ENCODE measurements around the gene JAG2.

Gene JAG2

DNA sequence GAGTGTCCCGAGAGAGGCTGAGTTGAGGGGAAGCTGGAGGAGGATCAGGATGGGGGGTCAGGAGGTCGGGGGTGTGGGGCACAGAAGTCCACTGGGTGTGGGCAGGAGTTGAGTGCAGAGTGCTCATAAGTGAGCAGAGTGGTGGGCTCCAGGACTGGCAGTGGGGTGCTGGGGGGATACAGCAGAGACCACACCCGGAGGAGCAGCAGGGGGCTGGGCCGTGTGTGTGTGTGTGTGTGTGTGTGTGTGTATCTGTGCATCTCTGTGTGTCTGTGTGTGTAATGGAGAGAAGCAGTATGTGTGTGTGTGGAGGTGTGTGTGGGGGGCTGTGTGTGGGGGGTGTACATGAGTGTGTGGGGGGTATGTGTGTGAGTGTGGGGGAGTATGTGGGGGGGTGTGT is 17.4 kb upstream of the JAG2 start:
- Histone ChIP-seq H3K27me3 (ENCODE audit: control insufficient read depth in 5 of 5, insufficient read depth in 4 of 5, low read length in 5 of 5) (peaks cover 0 to 18% (median 8%) of the 10 kb centered on the region in 5 donors), H3K27ac (ENCODE audit: low read depth, low read length) (no peak overlapping the region), H3K4me1 (ENCODE audit: control insufficient read depth in 5 of 5, insufficient read depth in 5 of 5, low read length in 5 of 5) (peaks cover 0 to 22% (median 12%) of the 10 kb centered on the region in 5 donors), H3K9me3 (ENCODE audit: control insufficient read depth in 5 of 5, low read length in 5 of 5) (peaks cover 0 to 7% (median 0%) of the 10 kb centered on the region in 5 donors), H3K9ac (ENCODE audit: low read length in 5 of 5) (no peak overlapping the region), H3K36me3 (ENCODE audit: control insufficient read depth in 5 of 5, insufficient read depth in 5 of 5, low read length in 5 of 5) (no peaks in the 10 kb centered on the region), H3K4me3 (ENCODE audit: low read depth in 1 of 5, low read length in 5 of 5) (no peak overlapping the region)

GRCh38 chr14:105185001-105185400 is 16.4 kb upstream of the JAG2 start:
- Histone ChIP-seq H3K9me3 (ENCODE audit: control insufficient read depth in 5 of 5, low read length in 5 of 5) (peaks cover 0 to 7% (median 0%) of the 10 kb centered on the region in 5 donors), H3K4me1 (ENCODE audit: control insufficient read depth in 5 of 5, insufficient read depth in 5 of 5, low read length in 5 of 5) (peaks cover 3 to 30% (median 19%) of the 10 kb centered on the region in 5 donors), H3K27ac (ENCODE audit: low read depth, low read length) (no peak overlapping the region), H3K4me3 (ENCODE audit: low read depth in 1 of 5, low read length in 5 of 5) (no peak overlapping the region), H3K27me3 (ENCODE audit: control insufficient read depth in 5 of 5, insufficient read depth in 4 of 5, low read length in 5 of 5) (peaks cover 0 to 13% (median 8%) of the 10 kb centered on the region in 5 donors), H3K36me3 (ENCODE audit: control insufficient read depth in 5 of 5, insufficient read depth in 5 of 5, low read length in 5 of 5) (no peaks in the 10 kb centered on the region), H3K9ac (ENCODE audit: low read length in 5 of 5) (no peak overlapping the region)

DNA sequence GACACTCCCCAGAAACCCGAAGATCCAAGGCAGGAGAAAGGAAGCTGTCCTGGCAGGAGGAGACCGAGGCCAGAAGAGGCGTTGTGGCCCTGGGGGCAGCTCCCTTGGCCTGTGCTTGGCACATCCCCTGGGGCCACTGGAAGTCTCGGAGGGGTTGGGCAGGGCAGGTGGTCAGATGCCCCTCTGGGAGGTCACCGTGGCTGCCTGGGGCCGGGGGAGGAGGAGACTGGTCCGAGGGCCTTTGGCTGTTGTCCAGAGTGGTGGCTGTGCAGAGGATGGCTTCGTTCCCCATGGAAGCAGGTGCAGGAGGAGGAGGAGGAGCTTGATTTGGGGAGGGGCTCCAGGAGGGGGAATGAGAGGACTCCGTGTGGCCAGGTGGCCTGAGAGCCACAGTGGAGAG is 15.9 kb upstream of the JAG2 start:
- no peak overlapping the region for H3K4me3 ChIP-seq (ENCODE audit: low read depth in 1 of 5, low read length in 5 of 5)
- H3K27me3 ChIP-seq (ENCODE audit: control insufficient read depth in 5 of 5, insufficient read depth in 4 of 5, low read length in 5 of 5): peaks cover 0 to 11% (median 7%) of the 10 kb centered on the region in 5 donors
- no peaks in the 10 kb centered on the region for H3K36me3 ChIP-seq (ENCODE audit: control insufficient read depth in 5 of 5, insufficient read depth in 5 of 5, low read length in 5 of 5)
- no peak overlapping the region for H3K9ac ChIP-seq (ENCODE audit: low read length in 5 of 5)
- peaks cover 0 to 7% (median 0%) of the 10 kb centered on the region in 5 donors for H3K9me3 ChIP-seq (ENCODE audit: control insufficient read depth in 5 of 5, low read length in 5 of 5)
- peaks cover 3 to 35% (median 25%) of the 10 kb centered on the region in 5 donors for H3K4me1 ChIP-seq (ENCODE audit: control insufficient read depth in 5 of 5, insufficient read depth in 5 of 5, low read length in 5 of 5)
- H3K27ac ChIP-seq (ENCODE audit: low read depth, low read length): no peak overlapping the region

DNA sequence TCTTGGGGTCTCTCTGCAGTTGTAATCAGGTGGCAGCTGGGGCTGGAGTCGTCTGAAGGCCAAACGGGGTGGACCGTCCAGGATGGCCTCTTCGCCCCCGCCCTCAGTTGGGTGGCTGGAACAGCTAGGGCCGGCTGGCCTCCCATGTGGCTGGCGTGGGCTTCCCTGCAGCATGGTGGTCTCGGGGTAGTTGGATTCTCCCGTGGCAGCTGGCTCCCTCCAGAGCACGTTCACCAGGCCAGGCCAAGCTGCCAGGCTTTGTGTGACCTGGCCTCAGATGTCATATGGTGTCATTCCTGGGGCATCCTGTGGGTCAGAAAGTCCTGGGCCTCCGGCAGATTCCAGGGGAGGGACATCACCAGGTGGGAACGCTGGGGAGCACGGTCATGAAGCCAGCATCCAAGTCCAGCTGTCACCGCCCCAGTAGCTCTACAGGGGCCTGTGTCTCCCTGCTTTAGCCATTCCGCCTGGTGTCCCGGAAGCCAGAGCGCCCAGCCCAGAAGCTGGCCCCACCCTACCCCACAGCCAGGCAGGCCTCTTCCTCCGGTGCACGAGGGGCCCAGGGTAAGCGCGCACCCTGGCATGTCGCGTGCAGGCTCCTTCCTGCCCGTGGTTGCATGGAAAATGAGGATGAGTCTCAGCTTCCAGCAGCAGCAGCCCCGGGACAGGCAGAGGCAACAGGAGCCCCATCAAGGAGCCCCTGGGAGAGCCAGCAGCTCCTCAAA is 13.9 kb upstream of the JAG2 start:
- no peaks in the 10 kb centered on the region for H3K9me3 ChIP-seq (ENCODE audit: control insufficient read depth in 5 of 5, low read length in 5 of 5)
- H3K36me3 ChIP-seq (ENCODE audit: control insufficient read depth in 5 of 5, insufficient read depth in 5 of 5, low read length in 5 of 5): no peaks in the 10 kb centered on the region
- H3K27me3 ChIP-seq (ENCODE audit: control insufficient read depth in 5 of 5, insufficient read depth in 4 of 5, low read length in 5 of 5): peaks cover 0 to 4% (median 0%) of the 10 kb centered on the region in 5 donors
- H3K9ac ChIP-seq (ENCODE audit: low read length in 5 of 5): peak overlapping the region in 1 of 5 donors; percentile 25
- no peak overlapping the region for H3K27ac ChIP-seq (ENCODE audit: low read depth, low read length)
- H3K4me1 ChIP-seq (ENCODE audit: control insufficient read depth in 5 of 5, insufficient read depth in 5 of 5, low read length in 5 of 5): peaks cover 5 to 53% (median 41%) of the 10 kb centered on the region in 5 donors
- H3K4me3 ChIP-seq (ENCODE audit: low read depth in 1 of 5, low read length in 5 of 5): no peak overlapping the region

GRCh38 chr14:105181549-105182295 is 13.1 kb upstream of the JAG2 start:
- peak overlapping the region in 2 of 5 donors; percentile 22 to 55 for H3K4me3 ChIP-seq (ENCODE audit: low read depth in 1 of 5, low read length in 5 of 5)
- H3K4me1 ChIP-seq (ENCODE audit: control insufficient read depth in 5 of 5, insufficient read depth in 5 of 5, low read length in 5 of 5): peaks cover 6 to 60% (median 48%) of the 10 kb centered on the region in 5 donors
- no peaks in the 10 kb centered on the region for H3K36me3 ChIP-seq (ENCODE audit: control insufficient read depth in 5 of 5, insufficient read depth in 5 of 5, low read length in 5 of 5)
- H3K27ac ChIP-seq (ENCODE audit: low read depth, low read length): no peak overlapping the region
- H3K27me3 ChIP-seq (ENCODE audit: control insufficient read depth in 5 of 5, insufficient read depth in 4 of 5, low read length in 5 of 5): peaks cover 0 to 4% (median 0%) of the 10 kb centered on the region in 5 donors
- no peak overlapping the region for H3K9ac ChIP-seq (ENCODE audit: low read length in 5 of 5)
- no peaks in the 10 kb centered on the region for H3K9me3 ChIP-seq (ENCODE audit: control insufficient read depth in 5 of 5, low read length in 5 of 5)

- H3K9me3 ChIP-seq (ENCODE audit: control insufficient read depth in 5 of 5, low read length in 5 of 5): no peaks in the 10 kb centered on the region
- H3K4me3 ChIP-seq (ENCODE audit: low read depth in 1 of 5, low read length in 5 of 5): peak within 1 kb of the TSS; percentile 55 to 79 (median 62)
- peak within 1 kb of the TSS in 3 of 5 donors; percentile 31 to 68 (median 46) for H3K9ac ChIP-seq (ENCODE audit: low read length in 5 of 5)
- no peaks in the 10 kb centered on the region for H3K36me3 ChIP-seq (ENCODE audit: control insufficient read depth in 5 of 5, insufficient read depth in 5 of 5, low read length in 5 of 5)
- peaks cover 0 to 4% (median 0%) of the 10 kb centered on the region in 5 donors for H3K27me3 ChIP-seq (ENCODE audit: control insufficient read depth in 5 of 5, insufficient read depth in 4 of 5, low read length in 5 of 5)
- H3K27ac ChIP-seq (ENCODE audit: low read depth, low read length): no peak within 1 kb of the TSS
- H3K4me1 ChIP-seq (ENCODE audit: control insufficient read depth in 5 of 5, insufficient read depth in 5 of 5, low read length in 5 of 5): peaks cover 11 to 69% (median 57%) of the 10 kb centered on the region in 5 donors
Observed at GRCh38 chr14:105180592-105181548, 12.3 kb upstream of the JAG2 start, which contains the start of gene NUDT14. NUDT14 (minus strand) TSS chr14:105181312; CDS start chr14:105181209, 103 bp downstream.

DNA sequence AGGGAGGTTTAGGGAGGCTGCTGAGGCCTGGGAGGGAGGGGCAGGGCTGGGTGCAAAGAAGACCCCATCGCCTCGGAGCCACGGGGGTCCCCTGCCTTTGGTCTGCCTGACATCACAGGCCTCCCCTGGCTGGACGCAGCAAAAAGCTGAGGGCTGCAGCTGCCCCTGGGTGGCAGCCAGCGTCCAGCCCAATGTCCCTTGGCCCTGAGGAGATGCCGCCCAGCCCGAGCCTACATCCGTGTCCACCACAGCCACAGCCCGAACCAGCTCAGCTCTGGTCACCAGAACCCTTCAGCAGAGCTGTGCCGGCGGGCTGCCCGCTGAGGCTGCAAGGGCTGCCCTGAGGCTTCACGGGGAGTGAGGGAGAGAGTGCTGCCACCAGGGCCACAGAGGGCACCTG is 10.6 kb upstream of the JAG2 start:
- H3K9ac ChIP-seq (ENCODE audit: low read length in 5 of 5): no peak overlapping the region
- no peaks in the 10 kb centered on the region for H3K9me3 ChIP-seq (ENCODE audit: control insufficient read depth in 5 of 5, low read length in 5 of 5)
- H3K4me3 ChIP-seq (ENCODE audit: low read depth in 1 of 5, low read length in 5 of 5): no peak overlapping the region
- no peaks in the 10 kb centered on the region for H3K27me3 ChIP-seq (ENCODE audit: control insufficient read depth in 5 of 5, insufficient read depth in 4 of 5, low read length in 5 of 5)
- no peak overlapping the region for H3K27ac ChIP-seq (ENCODE audit: low read depth, low read length)
- no peaks in the 10 kb centered on the region for H3K36me3 ChIP-seq (ENCODE audit: control insufficient read depth in 5 of 5, insufficient read depth in 5 of 5, low read length in 5 of 5)
- peaks cover 11 to 79% (median 67%) of the 10 kb centered on the region in 5 donors for H3K4me1 ChIP-seq (ENCODE audit: control insufficient read depth in 5 of 5, insufficient read depth in 5 of 5, low read length in 5 of 5)

DNA sequence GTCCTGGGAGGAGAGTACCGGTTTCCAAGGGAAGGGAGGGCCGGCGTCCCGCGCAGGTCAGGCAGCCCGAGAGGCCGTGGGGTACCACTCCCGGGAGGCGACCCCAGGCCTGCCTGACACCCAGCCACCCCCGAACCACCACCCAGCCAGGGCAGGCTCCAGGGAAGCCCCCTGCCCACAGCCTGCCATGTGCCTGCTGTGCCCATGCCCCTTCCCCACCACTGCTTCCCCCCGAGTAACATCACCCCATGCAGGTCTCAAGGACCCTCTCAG is 10.2 kb upstream of the JAG2 start:
- peaks cover 11 to 82% (median 69%) of the 10 kb centered on the region in 5 donors for H3K4me1 ChIP-seq (ENCODE audit: control insufficient read depth in 5 of 5, insufficient read depth in 5 of 5, low read length in 5 of 5)
- no peak overlapping the region for H3K9ac ChIP-seq (ENCODE audit: low read length in 5 of 5)
- no peaks in the 10 kb centered on the region for H3K9me3 ChIP-seq (ENCODE audit: control insufficient read depth in 5 of 5, low read length in 5 of 5)
- H3K4me3 ChIP-seq (ENCODE audit: low read depth in 1 of 5, low read length in 5 of 5): no peak overlapping the region
- no peak overlapping the region for H3K27ac ChIP-seq (ENCODE audit: low read depth, low read length)
- H3K36me3 ChIP-seq (ENCODE audit: control insufficient read depth in 5 of 5, insufficient read depth in 5 of 5, low read length in 5 of 5): no peaks in the 10 kb centered on the region
- H3K27me3 ChIP-seq (ENCODE audit: control insufficient read depth in 5 of 5, insufficient read depth in 4 of 5, low read length in 5 of 5): no peaks in the 10 kb centered on the region

DNA sequence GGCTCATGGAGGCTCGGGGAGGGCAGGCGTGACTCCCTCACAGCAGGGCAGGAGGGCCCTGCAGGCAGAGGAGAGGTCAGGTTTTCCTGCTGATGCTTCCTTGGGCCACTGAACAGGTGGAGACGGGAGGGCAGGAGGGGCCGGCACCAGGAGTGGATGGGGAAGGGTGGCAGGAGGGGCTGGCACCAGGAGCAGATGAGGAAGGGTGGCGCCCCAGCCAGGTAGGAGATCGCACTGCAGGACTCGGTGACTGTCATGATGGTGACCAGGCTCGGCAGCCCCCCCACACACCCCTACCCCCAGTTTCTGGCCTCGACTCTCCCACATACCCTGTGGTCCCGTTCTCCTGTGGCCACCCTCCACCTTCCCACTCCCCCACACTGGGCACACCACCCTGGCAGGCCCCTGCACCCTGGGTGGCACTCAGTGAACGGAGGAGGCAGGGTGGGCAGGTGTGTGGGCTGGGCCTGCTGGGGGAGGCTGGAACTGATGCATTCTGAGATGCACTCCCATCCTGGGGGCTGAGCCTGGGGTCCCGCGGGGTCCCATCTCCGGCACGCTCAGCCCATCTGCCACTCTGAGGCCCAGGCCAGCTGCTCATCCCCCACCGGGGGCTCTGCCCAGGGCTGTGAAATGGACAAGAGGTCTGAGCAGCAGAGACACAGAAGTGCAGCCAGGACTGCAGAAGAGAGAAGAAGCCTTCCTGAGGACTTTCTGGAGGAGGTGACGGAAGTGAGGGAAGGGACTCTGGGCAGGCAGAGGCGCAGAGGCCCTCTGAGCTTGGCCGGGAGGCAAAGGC is 9.7 kb upstream of the JAG2 start:
- no peak overlapping the region for H3K4me3 ChIP-seq (ENCODE audit: low read depth in 1 of 5, low read length in 5 of 5)
- peaks cover 11 to 82% (median 69%) of the 10 kb centered on the region in 5 donors for H3K4me1 ChIP-seq (ENCODE audit: control insufficient read depth in 5 of 5, insufficient read depth in 5 of 5, low read length in 5 of 5)
- no peaks in the 10 kb centered on the region for H3K27me3 ChIP-seq (ENCODE audit: control insufficient read depth in 5 of 5, insufficient read depth in 4 of 5, low read length in 5 of 5)
- no peak overlapping the region for H3K27ac ChIP-seq (ENCODE audit: low read depth, low read length)
- H3K9ac ChIP-seq (ENCODE audit: low read length in 5 of 5): no peak overlapping the region
- no peaks in the 10 kb centered on the region for H3K9me3 ChIP-seq (ENCODE audit: control insufficient read depth in 5 of 5, low read length in 5 of 5)
- H3K36me3 ChIP-seq (ENCODE audit: control insufficient read depth in 5 of 5, insufficient read depth in 5 of 5, low read length in 5 of 5): no peaks in the 10 kb centered on the region

Measured in subcutaneous abdominal adipose tissue (tissue), 5 donors.